HPDE6-E6E7 (cell line): Measurements from ENCODE around the gene TNK2.
A peak's percentile ranks its signal among the peaks of the same experiment; 100 is the strongest.
"Not testable (repeated sequence)": the region's sequence is repeated elsewhere in the genome, so short reads cannot be mapped to it uniquely, and the experiment has no call there.

Experiments used
- DNase-seq: peaks from one replicate; pipeline ENCODE4 v3.0.0; 2011; ENCODE audit warnings: missing footprints; ENCODE audit errors: extremely low spot score

TNK2 gene

DNA sequence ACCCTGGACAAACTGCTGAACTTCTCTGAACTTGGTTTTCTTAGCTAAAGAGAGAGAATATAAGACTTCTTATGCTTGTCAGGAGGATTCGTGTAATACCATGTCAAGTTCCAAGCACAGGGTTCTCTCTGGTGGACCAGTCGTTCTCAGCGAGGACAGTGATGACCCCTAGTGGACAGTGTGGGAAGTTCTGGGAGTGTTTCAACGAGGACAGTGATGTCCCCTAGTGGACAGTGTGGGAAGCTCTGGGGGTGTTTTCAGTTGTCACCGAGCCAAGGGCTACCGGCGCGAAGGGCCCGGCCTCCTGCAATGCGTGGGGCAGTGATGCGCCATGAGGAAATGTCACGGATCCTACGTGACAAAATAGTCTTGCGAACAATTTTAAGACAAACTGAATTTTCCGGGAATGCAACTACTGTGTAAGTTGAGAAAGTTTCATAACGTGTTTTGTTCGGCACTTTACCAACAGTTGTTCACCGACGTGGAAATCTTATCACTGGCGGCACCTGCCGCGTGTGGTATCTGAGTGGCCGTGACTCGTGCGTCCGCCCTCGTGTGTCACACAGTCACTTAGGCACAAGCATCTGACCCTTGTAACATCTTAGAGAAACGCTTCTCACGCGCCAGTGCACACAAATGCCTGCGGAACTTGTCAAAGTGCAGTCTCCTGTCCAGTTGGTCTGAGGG, 57.4 kb downstream of the TNK2 start:
- DNase-seq = peak; percentile 71

DNA sequence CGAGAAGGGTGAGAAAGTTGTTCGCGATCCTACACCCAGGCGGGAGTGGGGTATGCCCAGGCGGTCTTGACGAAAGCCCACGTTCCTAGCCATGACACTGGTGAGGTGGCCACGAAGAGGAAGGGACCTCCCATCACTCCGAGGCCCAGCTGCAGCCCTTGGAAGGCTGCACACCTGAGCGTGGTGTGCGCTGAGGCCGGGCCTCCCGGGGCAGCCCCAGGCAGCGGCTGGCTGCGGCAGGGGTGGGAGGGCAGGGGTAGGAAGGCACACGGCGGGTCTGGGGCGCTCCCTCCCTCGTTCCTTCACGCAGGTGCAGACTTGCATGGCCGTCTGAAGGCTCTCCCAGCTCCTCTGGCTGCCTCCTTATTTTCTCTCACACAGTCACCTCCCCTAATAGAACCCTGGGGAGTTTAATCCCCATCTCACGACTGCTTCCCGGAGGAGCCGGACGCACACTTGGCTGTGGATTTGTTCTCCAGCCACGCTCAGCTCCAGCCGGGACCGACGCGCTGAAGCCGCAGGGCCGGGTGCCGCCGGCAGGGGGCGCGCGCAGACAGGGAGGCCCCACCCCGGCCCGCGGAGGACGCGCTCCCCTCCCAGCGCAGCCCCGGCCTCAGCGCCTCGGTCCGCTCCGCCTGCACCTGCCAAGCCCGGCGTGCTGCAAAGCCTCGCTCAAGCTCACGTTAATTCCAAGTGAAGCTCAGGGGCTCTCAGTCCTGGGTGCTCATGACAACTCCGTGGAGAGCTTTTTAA, 58.9 kb downstream of the TNK2 start:
- DNase-seq = no peak

DNA sequence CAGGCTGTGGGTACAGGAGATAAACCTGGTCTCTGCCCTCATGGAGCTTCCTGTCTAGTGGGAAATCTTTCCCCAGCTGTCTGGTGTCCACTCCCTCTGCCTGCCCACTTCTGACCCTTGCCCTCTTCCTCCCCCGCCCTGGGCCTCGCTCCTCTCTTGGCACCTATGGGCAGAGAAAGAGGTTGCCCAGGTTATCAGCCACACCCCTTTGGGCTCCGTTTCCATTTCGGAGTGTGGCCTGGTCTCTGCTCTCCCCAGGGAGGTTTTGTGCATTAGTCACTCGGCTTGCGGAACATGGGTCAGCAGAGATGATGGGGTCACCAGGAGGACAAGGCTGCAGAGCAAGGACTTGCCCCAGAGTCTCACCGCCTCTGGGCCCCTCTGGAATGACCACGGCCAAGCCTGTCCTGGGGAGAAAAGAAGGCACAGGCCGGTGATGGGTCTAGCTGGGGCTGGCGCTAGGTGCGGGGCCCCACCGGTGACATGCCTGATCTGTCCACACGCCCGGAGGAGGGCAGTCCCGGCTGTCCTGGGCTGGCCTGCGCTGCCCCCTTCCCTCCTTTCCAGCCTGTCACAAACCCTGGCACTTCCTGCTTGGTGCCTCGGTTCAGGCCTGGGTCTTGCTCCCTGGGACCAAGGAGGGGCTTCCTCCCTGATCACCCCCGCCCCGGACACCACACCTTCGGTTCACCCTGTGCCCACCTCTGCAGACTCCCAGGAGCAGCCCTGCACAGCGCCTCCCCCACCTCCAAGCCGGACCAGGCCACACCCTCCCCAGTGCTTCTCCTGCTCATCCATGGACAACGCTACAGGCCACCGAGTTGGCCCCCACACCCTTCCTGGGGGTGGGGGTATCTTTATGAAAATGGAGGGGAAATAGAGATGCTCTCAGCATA, 61.0 kb downstream of the TNK2 start:
- no peak for DNase-seq

DNA sequence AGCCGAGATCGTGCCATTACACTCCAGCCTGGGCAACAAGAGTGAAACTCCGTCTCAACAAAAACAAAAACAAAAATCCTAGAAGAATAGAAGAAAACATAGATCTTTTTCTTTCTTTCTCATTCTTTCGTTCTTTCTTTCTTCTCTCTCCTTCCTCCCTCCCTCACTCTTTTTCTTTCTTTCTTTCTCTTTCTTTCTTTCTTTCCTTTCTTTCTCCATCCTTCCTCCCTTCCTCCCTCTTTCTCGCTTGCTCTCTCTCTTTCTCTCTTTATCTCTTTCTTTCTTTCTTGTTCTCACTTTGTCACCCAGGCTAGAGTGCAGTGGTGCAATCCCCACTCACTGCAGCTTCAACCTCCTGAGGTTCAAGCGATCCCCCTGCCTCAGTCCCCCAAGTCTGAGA, 62.9 kb downstream of the TNK2 start:
- no peak for DNase-seq

DNA sequence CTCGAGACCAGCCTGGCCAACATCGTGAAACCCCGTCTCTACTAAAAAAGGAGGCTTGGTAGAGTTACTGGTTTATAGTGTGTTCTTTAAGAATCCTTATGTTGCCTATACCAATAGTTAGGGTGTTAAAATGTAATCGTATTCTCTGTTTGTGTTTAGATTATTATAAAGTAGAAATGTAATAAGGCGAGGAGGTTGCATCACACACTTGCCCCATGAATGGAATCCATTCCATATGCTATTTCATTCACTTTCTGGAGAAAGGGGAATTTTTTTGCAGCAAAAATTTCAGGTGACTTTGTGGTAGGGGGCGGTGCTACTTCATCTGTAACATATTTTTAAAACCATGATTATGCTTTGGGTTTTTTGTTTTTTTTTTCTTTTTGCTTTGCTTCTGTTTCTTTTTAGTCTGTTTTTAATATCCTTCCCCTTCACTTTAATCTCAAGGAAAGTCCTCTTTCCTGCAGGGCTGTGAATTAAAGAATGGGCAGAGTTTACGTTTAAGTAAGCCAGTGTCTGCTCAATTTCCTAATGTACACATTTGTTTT, 63.6 kb downstream of the TNK2 start:
- DNase-seq = no peak

DNA sequence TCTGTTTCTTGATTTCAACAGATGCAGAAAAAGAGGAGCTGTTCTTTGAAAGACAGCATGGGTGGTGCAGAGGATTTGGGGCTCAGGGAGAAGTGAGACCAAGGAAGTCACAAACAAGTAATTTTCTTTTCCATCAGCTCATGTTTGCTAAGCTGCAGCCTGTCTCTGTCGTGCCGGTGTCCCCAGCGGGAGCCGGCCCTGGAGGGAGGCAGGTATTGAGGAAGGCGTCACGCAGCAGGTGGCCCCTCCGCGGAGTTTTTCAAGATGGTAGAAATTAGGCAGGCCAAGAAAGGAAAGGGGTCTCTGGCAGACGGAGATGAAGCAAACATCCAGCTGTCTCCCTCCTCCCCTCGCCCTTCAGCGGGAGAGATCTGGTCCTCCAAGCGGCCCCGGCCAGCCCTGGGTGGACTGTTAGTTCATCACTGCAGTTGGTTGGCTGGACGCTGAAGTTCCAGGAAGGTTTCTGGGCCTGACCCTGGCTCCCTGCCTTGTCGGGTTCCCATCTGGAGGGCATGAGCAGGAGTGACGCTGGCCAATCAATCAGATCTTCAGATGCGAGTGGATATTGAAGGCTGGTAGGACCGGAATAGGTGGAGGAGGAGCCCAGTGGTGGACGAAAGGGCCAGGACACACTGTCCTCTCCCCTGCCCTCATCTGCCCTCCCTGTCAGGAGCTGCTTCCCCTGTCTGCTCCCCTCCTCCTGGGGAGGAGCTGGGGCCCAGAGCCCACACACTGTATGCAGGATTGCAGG, 68.9 kb downstream of the TNK2 start:
- DNase-seq = no peak

DNA sequence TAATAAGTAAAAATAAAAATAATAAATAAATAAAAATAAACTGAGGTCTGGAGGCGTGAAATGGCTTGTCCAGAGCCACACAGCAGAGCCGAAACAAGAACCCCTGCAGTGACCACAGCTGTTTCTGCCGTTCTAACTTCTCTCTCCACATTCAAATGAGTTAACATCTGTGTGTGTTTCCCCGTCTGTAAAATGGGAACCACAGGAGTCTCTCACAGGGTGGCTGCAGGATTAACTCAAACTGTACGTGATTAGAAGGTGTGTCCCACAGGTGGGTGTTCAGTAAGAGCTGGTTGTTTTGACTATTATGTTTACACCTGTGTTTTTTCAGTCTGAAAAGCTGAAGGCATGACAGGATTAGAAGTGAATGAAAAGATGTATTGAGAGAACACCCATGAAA, 69.6 kb downstream of the TNK2 start:
- DNase-seq = no peak

DNA sequence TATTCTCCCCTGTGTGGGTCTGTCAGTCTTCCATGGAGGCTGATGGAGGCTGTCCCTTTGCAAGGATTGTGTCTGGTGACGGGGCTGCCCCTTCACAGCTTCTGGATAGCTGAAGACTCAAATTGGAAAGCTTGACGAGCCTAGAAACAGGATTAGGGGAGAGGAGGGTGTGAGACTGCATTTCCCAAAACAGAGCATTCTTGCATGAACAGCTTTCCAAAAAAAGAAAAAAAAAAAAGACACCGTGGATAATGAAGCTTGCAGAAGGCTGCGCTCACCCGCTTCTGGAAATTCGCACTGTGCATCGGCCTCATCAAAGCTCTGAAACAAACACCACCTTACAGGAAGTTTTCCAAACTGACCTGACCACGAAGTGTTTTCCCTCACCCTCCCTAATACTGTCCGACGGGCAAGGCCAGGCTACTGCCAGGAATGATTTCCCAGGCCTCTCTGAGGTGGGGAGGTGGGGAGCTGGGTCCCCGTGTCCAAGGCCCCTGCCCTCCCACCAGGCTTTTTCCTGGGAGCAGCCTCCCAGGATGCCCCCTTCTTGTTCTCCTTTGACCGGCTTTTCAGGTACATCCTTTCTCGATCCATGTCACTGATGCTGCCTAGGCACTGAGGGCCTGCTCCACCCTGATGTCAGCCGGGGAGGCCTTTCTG, 71.7 kb downstream of the TNK2 start:
- DNase-seq = no peak

DNA sequence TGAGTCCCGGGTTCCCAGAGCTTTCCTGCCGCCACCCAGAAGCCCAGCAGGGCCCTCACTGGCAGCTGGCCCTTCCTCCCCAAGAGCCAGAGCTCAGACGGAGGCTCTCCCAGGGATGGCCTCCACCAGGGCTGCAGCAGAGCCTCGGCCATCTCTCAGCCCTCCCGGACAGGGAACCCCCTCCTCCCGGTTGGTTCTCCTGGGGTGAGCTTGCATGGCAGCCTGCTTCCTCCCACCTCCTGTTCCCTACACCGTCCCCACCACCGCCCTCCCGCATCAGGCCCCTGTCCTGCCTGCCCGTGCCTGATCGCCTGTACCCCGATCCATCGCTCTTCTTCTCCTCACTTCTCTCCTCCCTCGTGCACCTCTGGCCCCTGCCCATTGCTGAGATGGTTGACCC, 72.6 kb downstream of the TNK2 start:
- no peak for DNase-seq

DNA sequence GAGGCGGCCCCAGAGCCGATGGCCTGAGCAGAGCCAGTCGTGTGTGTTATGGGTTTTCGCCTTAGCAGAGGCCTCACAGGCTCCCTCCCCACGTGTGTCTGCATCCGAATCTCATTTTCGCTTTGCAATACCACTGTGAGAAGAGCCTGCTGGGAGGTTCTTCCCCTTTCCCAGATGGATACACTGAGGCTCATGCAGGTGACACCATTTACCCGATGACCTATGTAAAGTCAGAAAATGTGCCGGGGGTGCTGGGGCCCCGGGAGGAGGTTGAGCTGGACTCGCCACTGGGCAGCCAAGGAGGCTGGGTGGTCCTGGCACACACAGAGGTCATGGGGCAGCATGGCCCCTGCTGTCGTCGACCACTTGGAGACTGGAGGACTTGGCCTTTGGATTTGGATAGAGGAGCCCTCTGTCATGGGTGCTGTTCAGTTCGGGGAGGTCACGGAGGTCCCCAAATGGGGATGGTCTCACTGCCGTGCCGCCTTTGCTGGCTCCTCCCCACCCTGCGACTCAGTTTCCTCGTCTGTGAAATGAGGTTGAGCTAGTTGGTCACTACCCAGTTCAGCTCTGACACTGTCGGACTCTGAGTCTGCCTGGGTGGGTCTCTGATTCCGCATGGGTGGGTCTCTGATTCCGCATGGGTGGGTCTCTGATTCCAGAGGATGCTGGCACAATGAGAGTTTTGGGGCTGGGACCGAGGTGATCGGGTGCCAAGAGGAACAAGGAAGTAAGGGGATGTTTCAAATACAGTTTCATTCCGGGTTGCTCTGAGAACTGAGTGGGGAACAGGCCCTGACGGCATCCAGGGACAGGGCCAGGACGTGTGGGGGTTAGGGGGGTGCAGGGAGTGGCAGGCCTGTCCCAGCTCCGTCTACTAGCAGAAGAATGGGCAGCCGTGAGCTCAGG, 73.4 kb downstream of the TNK2 start:
- DNase-seq = no peak

DNA sequence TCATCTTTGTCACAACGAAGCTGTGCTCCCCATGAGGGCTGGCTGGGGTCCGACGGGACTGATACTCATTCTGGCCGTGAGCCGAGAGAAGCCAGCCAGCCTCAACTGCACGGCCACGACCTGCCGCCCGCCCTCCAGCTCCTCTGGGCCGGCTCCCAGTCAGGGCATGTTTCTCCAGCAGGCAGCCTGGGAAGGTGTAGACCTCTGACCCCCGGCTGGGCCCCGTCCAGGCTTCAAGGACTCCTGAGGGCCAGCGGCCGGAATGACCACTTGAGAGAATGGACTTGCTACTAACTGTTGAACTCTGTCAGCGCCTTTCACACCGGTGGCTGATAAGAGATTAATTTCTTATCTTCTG, 78.5 kb downstream of the TNK2 start:
- no peak for DNase-seq

DNA sequence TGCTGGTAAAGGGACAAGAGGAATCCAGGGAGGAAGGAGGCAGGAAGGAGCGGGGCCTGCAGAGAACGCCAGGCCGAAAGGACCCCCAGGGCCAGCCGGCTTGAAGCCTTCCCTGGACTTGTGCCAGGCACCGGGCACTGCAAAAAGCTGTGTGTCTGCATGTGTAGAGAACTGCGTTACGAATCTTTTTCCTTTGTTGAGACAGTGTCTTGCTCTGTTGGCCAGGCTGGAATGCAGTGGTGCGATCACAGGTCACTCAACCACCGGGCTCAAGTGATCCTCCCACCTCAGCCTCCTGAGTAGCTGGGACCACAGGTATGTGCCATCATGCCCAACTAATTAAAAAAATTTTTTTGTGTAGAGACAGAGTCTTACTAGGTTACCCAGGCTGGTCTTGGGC, 79.6 kb downstream of the TNK2 start:
- DNase-seq = no peak

DNA sequence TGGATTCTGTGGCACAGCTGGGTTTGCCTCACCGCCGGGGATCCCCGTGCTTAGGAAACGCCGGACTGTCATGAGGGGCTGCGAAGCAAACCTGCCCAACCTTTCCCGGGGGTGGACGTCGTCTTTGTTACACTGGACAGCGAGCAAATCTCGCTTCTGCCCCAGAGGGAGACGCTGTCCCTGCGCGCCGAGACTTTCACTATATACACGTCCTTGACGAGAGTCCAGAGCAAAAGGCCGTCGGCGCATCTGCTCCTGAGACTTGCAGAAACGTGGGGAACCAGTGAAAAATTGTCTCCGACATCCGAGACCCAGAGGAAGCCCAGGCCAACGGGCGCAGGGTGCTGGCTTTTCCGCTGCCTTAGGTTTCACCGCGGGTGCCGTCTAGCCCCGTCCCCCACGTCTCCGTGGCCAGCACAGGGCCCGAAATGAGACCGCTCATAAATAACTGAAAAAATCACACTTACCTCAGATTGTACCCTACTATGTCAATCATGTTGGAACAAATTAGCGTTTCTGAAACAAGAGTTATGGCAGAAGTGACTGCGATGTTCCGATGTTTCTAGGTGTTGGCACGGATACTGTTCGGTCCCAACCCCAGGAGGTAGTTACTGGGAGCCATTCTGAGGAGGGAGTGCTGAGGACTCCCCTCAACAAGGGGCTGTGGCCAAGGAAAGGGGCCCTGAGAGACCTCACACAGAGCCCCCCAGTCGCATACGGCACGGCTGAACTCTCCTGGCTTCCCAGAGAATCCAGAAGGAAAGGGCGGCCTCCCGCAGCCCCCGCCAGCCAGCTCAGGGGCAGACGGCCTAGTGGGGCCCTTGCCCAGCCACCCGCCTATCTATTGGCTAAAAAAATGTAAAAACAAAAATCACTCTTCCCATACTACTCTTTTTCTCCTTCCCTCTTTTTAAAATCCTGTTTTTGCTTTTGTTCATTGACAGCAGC, 82.2 kb downstream of the TNK2 start:
- no peak for DNase-seq

DNA sequence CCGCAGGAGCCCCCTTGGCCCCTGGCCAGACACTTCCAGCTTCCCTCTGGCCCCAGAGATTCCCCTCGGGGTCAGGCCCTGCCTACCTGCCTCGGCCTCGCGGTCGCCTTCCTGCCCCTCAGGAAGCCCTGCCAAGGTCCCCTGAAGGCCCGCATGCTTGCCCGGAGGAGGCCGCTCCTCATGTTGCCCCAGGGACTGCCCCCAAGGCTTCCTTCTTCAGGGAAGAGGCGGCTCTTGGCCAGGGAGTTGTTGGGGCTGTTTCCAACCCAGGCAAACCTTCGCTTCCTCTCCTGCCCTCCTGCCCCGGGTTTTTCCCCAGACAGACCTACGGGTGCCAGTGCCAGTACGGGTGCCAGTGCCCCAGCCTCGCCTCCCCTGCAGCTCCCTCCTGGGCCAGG, 83.2 kb downstream of the TNK2 start:
- no peak for DNase-seq

DNA sequence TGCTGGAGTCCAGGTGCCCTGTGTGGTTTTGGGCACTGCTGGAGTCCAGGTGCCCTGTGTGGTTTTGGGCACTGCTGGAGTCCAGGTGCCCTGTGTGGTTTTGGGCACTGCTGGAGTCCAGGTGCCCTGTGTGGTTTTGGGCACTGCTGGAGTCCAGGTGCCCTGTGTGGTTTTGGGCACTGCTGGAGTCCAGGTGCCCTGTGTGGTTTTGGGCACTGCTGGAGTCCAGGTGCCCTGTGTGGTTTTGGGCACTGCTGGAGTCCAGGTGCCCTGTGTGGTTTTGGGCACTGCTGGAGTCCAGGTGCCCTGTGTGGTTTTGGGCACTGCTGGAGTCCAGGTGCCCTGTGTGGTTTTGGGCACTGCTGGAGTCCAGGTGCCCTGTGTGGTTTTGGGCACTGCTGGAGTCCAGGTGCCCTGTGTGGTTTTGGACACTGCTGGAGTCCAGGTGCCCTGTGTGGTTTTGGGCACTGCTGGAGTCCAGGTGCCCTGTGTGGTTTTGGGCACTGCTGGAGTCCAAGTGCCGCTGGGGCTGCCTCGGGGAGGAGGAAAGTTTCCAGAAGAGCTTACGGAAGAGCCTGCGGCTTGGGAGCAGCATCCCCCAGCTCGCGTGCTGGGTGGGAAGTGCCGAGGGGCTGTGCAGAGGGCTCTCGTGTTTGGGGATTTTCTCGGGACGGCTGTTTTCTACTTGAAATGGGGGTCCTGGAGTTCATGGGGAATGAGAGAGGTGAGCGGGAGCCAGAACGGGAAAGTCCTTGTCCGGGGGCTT, 83.7 kb downstream of the TNK2 start:
- not testable (repeated sequence) for DNase-seq

DNA sequence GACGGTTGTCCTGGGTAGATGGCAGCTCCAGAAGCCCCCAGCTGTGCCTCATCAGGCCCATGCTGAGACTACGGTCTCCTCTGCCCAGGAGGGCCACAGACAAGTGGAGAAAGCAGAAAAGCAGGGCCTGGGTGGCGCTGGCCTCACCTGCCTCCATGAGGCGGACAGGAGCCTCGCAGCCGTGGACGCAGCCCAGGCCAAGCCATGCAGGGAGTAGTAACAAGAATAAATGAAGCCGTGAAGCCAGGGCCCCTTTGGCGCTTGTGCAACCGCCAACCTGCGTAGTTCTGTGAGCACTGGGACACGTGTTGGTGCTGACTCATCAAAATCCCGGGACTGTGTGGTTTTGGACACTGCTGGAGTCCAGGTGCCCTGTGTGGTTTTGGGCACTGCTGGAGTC, 84.4 kb downstream of the TNK2 start:
- DNase-seq = peak; percentile 87

DNA sequence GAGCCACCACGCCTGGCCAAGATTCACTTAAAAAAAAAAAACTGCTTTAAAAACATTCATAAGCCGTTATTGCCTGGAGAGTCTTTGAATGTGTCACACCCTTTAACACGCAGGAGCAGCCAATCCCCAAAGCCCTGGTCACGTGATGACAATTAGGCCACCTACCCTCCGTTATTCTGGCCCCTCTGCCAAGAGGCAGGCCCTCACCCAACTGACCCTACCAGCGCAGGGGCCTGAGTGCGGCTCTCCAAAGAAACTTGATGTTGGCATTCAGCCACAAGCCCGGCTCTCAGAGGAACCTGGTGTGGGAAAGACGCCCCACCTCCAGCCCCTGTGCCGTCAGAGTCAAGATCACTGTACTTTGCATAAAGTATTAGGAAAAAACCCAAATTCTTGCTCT, 85.1 kb downstream of the TNK2 start:
- DNase-seq = no peak

DNA sequence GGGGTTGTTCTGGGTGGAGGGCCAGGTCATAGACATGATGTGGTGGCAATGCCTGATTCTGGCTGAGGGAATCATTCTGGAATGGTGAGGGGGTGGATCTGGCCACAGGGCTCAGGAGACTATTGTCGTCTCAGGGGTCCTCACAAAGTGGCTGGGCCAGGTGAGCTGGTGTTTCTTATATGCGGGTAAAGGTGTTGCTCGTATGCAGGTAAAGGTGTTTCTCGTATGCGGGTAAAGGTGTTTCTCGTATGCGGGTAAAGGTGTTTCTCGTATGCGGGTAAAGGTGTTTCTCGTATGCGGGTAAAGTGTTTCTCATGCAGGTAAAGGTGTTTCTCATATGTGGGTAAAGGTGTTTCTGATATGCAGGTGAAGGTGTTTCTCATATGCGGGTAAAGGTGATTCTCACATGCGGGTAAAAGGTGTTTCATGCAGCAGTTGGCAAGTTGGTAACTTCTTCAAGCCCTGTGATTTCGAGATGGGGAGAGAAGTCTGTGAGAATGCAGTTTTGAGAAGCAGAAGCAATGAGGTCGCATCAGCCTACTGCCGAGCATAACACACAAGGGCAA, 86.1 kb downstream of the TNK2 start:
- DNase-seq = no peak
